ENCODE data around the gene PLEKHM3.
"Not testable (repeated sequence)": the region's sequence is repeated elsewhere in the genome, so short reads cannot be mapped to it uniquely, and the experiment has no call there.

PLEKHM3 gene

DNA sequence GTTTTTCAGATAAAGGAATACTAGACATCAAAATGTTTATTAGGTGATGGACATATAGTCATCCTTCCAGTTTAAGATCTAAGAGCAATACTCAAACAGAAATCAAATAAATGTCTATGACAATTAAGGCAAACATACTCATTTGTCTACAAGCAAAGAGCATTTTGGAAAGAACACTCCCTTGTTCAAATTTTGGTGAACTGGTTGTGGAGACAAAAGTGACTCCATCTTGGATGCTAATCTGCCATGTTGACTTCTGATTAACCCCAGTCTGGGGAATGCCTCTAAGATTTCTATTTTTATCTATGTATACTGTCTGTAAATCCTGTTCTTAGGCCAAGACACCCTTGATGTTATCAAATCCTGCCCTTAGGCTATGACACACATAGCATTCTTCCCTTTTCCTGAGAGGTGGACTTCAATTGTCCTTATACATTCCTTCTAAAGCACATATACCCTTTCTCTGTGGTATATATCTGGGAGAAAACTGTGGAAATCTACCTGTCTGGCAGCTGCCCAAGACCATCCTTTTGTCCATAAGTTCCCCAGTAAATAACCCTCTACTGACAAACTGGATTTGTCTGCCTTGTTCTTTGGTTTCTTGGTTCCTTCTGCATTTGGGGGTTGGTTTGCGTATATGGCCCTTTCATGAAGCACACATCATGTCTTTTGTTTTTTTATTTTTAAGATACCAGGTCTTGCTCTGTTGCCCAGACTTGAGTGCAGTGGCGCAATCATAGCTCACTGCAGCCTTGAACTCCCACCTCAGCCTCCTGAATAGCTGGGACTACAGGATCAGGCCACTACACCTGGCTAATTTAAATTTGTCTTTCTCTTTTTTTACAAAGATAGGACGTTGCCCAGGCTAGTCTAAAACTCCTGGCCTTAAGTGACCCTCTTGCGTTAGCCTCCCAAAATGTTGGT lies 12.5 kb upstream of the PLEKHM3 start:
- no peak for DNase-seq

DNA sequence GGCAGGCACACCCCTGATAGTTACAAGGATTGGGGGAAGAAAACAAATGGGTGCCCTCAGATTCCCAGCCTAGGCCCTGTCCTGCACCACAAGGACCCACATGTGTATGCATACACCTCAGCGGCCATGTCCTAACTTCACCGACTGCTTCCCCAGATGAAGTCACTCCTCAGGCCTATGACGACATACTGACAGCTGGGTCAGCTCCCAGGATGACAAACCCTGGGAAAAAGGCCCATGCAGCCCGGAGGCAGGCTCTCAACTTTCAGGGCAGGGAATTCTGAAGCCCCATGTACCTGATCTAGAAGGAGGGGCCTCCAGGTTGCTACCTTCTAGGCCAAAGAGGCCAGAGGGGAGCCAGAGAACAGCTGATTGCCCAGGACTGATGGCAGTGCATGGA lies 11.0 kb upstream of the PLEKHM3 start:
- no peak for DNase-seq

DNA sequence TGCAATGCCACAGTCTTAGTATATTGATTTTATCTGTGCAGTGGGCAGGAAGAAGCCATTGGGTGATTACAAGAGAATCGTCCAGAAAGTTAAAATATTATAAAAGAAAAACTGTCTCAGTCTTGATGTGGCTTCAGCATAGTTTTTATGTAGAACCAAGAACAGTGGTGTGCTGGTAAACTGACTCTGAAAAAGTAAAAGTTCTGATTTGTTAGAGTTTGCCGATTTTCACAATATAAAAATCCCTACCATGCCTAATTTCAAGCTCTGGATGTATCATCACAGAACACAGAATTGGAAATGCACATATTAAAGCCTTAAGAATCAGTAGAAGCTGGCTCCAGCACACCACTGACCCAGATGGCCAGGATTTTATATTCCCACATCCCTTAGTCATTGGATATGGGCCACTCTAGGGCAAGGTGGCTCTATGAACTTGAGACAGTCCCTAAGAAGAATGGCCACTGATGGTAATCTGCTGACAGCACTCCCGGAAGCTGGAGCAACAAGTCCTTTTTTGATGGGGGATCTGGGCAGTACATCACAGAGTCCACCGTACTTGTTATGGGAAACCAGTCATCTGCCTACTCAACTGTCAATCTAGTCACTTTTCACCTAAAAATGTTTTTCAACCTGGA lies 9.3 kb upstream of the PLEKHM3 start:
- no peak for DNase-seq

GRCh38 chr2:208033701-208034502 lies 8.6 kb upstream of the PLEKHM3 start:
- no peak for DNase-seq

GRCh38 chr2:208031608-208032019 lies 6.3 kb upstream of the PLEKHM3 start:
- DNase-seq, result no peak

GRCh38 chr2:208025814-208026184 lies 472 bp upstream of the PLEKHM3 start:
- no peak for DNase-seq

GRCh38 chr2:208024091-208024490 lies 1.2 kb downstream of the PLEKHM3 start:
- no peak for DNase-seq

DNA sequence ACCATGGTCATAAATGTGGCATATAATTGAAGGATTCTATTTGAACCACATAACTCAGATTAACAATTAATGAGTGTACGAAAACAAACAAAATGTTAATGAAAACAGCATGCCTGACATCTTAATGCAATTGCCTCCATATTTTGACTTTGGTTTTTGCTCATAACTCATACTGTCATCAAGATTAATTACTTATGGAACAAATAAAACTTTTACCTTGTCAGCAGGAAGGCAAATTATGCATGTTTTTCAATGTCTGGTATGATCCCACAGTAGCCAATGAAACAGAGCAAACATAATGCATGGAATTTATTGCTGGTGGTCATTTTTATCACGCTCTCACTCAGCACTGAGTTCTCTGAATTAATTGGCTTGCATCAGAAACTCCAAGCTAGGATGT lies 5.1 kb downstream of the PLEKHM3 start:
- no peak for DNase-seq

- DNase-seq, result not testable (repeated sequence)
Measured at GRCh38 chr2:208018124-208018712, 7.1 kb downstream of the PLEKHM3 start.

GRCh38 chr2:208017721-208018120 lies 7.6 kb downstream of the PLEKHM3 start:
- no peak for DNase-seq

DNA sequence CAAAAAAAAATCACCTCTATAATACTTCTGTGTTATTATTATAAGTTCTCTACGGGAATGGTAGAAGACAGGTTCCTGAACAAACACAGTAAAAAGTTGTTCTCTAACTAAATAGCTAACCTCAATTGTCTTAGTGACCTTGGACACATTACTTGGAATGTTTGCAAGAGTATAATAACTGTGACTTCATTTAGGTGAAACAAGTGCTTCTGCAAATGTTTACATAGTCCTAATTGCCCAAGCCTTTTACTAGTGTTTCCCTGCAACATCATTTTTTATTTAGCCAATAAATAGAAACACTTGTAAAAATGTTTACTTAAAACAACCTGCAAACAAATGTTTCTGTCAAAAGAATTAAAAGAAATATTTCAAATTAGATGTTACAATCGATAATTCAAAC lies 9.9 kb downstream of the PLEKHM3 start:
- no peak for DNase-seq

GRCh38 chr2:208013285-208014178 lies 11.8 kb downstream of the PLEKHM3 start:
- no peak for DNase-seq

GRCh38 chr2:208012449-208012848 lies 12.9 kb downstream of the PLEKHM3 start:
- DNase-seq, result no peak

GRCh38 chr2:208010506-208010905 lies 14.8 kb downstream of the PLEKHM3 start:
- DNase-seq, result no peak

DNA sequence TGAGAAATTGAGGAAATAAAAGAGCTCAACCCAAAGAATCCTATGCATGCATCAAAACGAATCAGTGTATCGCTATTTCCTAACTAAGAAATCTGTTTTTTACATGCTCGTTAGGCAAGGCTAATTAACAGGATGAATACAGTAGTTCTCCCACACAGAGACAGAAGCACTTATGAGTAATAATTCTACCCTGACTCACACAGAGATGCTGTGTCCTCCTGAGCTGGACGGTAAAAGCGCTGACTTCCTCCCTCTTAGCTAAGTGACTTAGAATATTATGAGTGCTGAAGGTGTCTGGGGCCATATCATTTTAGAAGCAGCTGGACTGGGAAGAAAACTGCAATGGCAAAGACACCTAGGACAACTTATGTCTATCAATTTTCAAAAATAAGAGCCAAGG lies 18.5 kb downstream of the PLEKHM3 start:
- DNase-seq, result no peak

GRCh38 chr2:208006337-208006736 lies 19.0 kb downstream of the PLEKHM3 start:
- DNase-seq, result no peak

DNA sequence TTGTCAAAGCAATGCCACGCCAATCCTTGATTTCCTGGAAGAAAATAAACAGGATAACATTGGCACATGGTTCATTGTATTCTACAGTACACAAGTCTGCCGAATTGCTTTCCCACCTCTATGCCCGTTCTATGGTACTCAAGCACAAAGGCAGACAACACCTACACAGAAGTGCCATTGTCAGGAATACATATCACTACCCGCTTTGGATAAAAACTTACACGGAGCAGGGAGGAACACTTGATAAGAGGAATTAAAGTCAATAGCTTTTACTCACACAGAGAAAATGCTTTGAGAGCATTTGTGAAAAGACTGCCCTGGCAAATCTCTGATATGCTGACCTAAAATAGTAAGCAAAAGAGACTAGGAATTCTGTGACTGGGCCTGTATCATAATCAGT lies 23.4 kb downstream of the PLEKHM3 start:
- DNase-seq, result no peak

- no peak for DNase-seq
Measured at GRCh38 chr2:208000701-208001395, 24.5 kb downstream of the PLEKHM3 start.

- no peak for DNase-seq
Measured at GRCh38 chr2:207996848-207997247, 28.5 kb downstream of the PLEKHM3 start.

- DNase-seq, result no peak
Measured at GRCh38 chr2:207995887-207996286, 29.4 kb downstream of the PLEKHM3 start.

- DNase-seq, result no peak
Measured at GRCh38 chr2:207993151-207993763, 32.1 kb downstream of the PLEKHM3 start.
